ENCODE results near the gene SYDE2.

SYDE2 gene

DNA sequence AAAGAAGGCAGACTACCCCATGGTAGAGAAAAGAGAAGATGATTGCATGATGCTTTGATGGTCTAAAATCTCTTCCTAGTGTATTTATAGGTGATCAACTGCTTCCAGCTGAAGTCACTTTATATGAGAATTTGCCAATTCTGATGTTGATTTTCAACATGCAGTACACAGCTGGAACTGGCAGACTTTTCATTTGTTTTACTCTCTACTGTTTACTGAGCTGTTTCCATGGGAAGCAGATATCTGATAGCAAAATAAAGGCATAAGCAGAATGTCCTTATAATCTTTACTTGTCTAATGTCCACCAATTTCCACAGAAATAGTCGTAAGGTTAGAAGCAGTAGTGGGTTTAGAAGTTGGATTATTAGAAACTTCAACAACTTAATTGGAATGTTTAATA, 74.9 kb downstream of the SYDE2 start:
- no peak for DNase-seq

DNA sequence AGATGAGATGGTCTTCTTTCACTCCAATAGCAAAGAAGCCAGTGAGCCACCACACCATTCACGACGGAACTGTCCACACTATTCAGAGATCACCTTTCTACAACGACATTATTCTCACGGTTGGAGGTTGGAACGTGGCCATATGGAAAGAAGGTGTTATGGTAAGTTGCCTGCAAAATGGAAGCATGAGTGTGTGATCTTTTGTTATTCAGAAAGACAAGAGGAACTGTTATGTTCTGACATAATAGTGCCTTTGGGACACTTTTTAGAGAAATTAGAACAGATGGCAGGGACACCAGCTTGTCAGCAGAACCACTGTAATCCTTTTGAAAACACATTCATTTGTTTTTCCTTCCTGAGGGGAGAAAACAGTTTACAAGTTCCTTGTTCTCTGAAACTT, 76.7 kb downstream of the SYDE2 start:
- no peak for DNase-seq

DNA sequence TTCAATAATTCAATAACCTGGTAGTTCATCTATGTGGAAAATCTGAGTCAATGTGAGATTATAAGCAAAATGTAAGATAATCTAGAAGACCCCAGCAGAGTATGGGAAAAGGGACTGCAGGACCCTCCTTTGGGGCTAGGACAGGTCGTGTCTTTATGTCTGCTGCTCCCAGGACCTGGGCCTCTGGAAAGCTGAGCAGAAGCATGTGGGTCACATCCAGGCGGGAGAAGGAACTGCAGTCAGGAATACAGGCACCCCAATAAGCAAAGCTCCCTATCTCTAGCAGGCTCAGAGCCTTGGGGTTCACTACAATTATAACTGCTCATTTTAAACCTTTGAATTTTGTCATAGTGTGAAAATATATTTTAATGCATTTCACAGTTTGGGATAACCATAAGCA, 78.6 kb downstream of the SYDE2 start:
- no peak for DNase-seq

DNA sequence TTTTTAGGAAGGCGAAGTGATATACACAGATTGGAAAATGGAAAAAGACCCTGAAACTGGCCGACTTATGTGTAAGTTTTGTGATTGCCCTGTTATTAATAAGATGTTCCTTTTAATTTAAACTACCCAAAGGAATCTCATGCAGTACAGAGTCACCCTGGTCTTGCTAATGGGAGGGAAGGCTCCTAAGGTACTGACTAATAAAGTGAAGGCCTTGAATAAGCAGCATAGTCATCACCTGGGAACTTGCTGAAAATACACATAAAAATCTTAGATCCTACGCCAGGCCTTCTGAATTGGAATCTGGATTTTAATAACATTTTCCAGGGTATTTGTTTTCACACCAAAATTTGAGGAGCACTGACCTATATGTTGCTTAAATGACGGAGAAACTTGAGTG, 79.1 kb downstream of the SYDE2 start:
- no peak for DNase-seq

DNA sequence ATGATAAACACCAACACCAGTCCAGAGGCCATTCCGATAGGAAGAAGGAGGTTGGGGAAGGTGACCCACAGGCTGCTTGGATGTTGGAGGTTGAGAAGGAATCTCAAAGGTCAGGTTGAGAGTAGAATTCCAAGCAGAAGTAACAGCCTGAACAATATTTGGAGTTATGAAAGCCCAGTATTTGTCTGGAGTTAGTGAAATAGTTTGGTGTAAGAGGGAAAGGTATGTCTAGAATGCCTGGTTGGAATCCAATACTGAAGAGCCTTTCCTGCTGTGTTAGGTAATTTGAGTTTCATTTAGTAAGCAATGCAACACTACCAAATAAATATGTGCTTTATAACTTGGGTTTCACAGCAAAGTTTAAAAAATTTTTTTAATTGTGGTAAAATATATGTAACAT, 82.1 kb downstream of the SYDE2 start:
- DNase-seq: peak; percentile 47

DNA sequence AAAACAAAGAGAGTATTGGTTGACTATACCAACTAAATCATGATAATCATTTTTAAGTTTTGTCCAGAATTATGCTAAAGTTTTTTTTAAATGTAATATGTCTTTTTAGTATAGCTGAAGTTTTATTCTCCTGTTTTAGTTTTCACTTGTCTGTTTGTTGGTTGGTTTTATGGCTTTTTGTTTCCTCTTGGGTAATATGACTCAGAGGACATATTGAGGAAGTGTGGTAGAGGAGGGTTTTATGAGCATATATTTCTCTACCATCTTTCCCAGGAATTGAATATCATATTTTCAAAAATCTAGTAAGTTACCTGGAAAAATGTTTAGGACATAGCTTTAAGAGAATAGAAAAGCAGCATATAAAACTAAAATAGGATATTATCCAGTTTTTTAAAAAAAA, 84.0 kb downstream of the SYDE2 start:
- DNase-seq: no peak

DNA sequence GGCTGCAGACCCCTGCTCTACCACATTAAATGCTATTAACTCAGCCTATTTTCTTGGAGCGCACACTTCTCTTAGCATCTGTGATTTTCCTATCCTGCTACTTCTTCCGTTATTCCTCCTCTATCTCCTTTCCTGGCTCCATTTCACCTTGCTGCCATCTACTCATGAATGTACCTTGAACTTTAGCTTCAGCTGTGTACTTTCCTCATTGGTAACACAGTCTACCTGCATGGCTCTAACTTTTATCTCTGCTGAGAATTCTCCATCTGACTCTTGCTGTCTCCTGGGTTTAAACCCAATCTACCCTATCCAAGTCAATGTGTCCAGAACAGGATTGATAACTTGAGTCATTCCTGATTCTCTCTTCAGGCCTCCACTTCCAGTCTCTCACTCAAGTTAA, 84.9 kb downstream of the SYDE2 start:
- DNase-seq: no peak

DNA sequence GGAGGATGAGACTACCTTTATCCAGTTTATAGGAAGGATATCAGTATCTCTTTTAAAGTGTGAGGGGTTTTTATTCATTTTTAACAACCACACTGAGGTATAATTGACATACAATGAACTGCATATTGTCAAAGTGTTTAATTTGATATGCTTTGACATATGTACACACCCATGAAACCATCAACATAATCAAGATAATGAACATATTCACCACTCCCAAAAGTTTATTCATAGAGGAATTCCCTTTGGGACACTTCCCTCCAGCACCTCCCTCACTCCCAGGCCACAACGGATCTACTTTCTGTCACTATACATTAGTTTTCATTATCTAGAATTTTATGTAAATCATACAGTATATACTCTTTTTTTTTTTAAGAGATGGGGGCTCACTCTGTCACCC, 89.1 kb downstream of the SYDE2 start:
- DNase-seq: no peak

DNA sequence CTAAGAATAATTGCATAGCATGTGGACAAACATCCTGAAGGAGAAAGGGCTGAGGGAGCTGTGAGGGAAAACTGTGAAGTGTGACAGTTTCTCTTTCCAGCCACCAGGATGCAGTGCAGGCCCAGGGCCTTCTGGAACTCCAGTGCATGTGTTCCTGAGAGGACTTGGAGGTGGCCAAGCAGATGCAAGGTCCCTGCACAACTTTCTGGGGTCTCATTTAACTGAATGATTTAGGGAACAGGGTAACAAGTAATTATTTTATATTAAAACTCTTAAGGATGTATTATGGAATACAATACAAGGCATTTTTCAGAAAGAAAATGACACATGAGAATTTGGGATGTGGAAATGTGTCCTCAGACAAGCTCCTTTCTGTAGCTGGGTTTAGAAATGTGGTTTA, 91.3 kb downstream of the SYDE2 start:
- peak; percentile 70 for DNase-seq

Data from fibroblast of skin of abdomen (primary cell).